Thymus (tissue), 11 donors: ENCODE data around the gene HELT. TPM values are rescaled to one million over a fixed set of nuclear protein-coding genes. Genes with fewer than 3 reads are reported as not detected.
"Not testable (repeated sequence)": the region's sequence is repeated elsewhere in the genome, so short reads cannot be mapped to it uniquely, and the experiment has no call there.

ENCODE experiments used
- DNase-seq, 9 donors: peaks; one replicate each; pipeline ENCODE4 v3.0.0-alpha.2; 2013; ENCODE audit warnings: low spot score in 9 of 9, low read depth in 6 of 9, missing footprints in 1 of 9
- H3K27ac ChIP-seq, 2 donors: one replicate each; pipeline ENCODE4 v1.5.1; 2013; ENCODE audit warnings: control low read depth in 1 of 2, low read depth in 1 of 2, low read length in 1 of 2, mild to moderate bottlenecking in 1 of 2, moderate library complexity in 1 of 2
- H3K27me3 ChIP-seq, 2 donors: one replicate each; pipeline ENCODE4 v1.5.1; 2013; ENCODE audit warnings: low read length in 1 of 2; ENCODE audit not compliant: control insufficient read depth in 2 of 2, insufficient read depth in 1 of 2
- H3K36me3 ChIP-seq, 2 donors: one replicate each; pipeline ENCODE4 v1.5.1; 2013; ENCODE audit warnings: low read length in 1 of 2, mild to moderate bottlenecking in 1 of 2, moderate library complexity in 1 of 2; ENCODE audit not compliant: control insufficient read depth in 2 of 2, insufficient read depth in 2 of 2
- H3K4me1 ChIP-seq, 2 donors: one replicate each; pipeline ENCODE4 v1.5.1; 2013; ENCODE audit warnings: low read length in 2 of 2; ENCODE audit not compliant: control insufficient read depth in 2 of 2, insufficient read depth in 2 of 2
- H3K4me3 ChIP-seq, 2 donors: one replicate each; pipeline ENCODE4 v1.5.1; 2013; ENCODE audit warnings: low read length in 2 of 2, control low read depth in 1 of 2, mild to moderate bottlenecking in 1 of 2
- H3K9me3 ChIP-seq, 2 donors: one replicate each; pipeline ENCODE4 v1.5.1; 2013; ENCODE audit warnings: low read length in 1 of 2, mild to moderate bottlenecking in 1 of 2; ENCODE audit not compliant: control insufficient read depth in 2 of 2, insufficient read depth in 1 of 2
- WGBS: extraction: QIAGEN DNeasy Blood & Tissue Kit; methylation state at CpG from one replicate; pipeline ENCODE4 v1.1.7; 2013; 5-methylcytosine and 5-hydroxymethylcytosine counted together
- polyA plus RNA-seq: library from polyadenylated mRNA; stranded (reverse); fragments of 200-250 nt; gene quantifications from one replicate; pipeline ENCODE4 v1.2.3, GENCODE V29; 2013
- total RNA-seq: library from RNA; stranded (reverse); fragments of 120-200 nt; gene quantifications from one replicate; pipeline ENCODE4 v1.2.4, GENCODE V29; 2013
- donor health status: healthy.

The HELT gene
- total and polyA plus RNA-seq, 2 donors: 0.07 TPM; not detected in 1

DNA sequence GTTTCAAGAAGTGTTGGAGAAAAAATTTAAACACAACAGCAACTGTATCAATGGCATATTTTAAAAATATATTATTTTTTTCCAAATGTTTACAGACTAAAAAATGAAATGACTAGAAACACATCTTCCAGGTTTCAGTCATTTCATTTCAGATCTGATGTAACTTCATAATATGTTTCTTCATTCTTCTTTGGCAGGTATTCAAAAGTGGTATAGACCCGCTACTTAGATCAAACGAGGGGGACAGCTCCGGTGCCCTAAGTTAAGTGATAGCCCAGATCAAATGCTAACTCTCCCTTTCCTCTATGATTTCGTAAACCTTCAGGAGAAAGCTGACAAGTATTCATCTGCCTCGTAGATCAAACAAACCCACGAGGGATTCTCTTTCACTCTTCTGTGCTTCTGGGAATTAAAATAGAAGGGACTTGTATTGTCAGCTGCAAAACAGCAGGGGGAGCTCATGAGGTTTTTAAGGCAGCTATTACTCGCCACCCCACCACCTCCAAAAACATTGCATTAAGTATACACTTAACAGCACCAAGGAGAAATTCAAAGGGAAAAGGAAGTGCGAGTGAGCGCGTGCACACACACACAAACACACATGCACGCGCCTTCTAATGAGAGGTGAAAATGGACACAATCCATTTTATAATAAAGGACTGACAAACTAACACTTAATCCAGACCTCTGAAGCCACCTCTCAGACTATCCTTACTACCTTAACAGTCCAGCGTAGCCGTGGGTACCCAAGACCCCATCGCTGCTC, 21.4 kb downstream of the HELT start:
- H3K36me3 ChIP-seq: no peaks in the 10 kb centered on the region
- H3K4me1 ChIP-seq: no peaks in the 10 kb centered on the region
- peak; percentile 21 to 59 (median 28) for DNase-seq
- no peaks in the 10 kb centered on the region for H3K27me3 ChIP-seq
- WGBS: 16% methylated on average over 15 of the region's 15 CpGs
- no peak overlapping the region for H3K27ac ChIP-seq
- H3K9me3 ChIP-seq: no peaks in the 10 kb centered on the region
- no peak overlapping the region for H3K4me3 ChIP-seq

GRCh38 chr4:185040523-185040922, 22.2 kb downstream of the HELT start:
- Histone ChIP-seq H3K36me3 (no peaks in the 10 kb centered on the region), H3K9me3 (no peaks in the 10 kb centered on the region), H3K27me3 (no peaks in the 10 kb centered on the region), H3K27ac (no peak overlapping the region), H3K4me1 (no peaks in the 10 kb centered on the region), H3K4me3 (no peak overlapping the region)
- DNase-seq: no peak
- WGBS: 90% methylated on average over 5 of the region's 5 CpGs

- not testable (repeated sequence) for DNase-seq, H3K27me3 ChIP-seq, H3K36me3 ChIP-seq, H3K27ac ChIP-seq, H3K4me3 ChIP-seq, H3K9me3 ChIP-seq, H3K4me1 ChIP-seq
- WGBS: 71% methylated on average over 6 of the region's 6 CpGs
Measured at GRCh38 chr4:185050286-185050685, 32.0 kb downstream of the HELT start.

DNA sequence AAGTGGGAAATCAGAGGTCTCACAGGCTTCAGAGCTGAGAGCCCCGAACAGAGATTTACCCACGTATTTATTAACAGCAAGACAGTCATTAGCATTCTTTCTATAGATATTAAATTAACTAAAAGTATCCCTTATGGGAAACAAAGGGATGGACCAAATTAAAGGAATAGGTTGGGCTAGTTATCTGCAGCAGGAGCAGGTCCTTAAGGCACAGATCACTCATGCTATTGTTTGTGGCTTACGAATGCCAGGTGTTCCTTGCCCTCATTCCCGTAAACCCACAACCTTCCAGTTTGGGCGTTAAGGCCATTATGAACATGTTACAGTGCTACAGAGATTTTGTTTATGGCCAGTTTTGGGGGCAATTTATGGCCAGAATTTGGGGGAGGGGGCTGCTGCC, 33.0 kb downstream of the HELT start:
- not testable (repeated sequence) for H3K4me3 ChIP-seq, H3K27me3 ChIP-seq, H3K27ac ChIP-seq, H3K9me3 ChIP-seq, H3K4me1 ChIP-seq, DNase-seq, H3K36me3 ChIP-seq
- whole genome bisulfite sequencing: 96% methylated on average over 5 of the region's 5 CpGs

GRCh38 chr4:185053746-185054145, 35.5 kb downstream of the HELT start:
- Histone ChIP-seq H3K27me3 (peaks cover 3 to 6% of the 10 kb centered on the region in 2 donors), H3K27ac (no peak overlapping the region), H3K36me3 (no peaks in the 10 kb centered on the region), H3K4me1 (no peaks in the 10 kb centered on the region), H3K4me3 (no peak overlapping the region), H3K9me3 (peaks cover 0 to 4% of the 10 kb centered on the region in 2 donors)
- WGBS: 97% methylated on average over 14 of the region's 14 CpGs
- DNase-seq: no peak

DNA sequence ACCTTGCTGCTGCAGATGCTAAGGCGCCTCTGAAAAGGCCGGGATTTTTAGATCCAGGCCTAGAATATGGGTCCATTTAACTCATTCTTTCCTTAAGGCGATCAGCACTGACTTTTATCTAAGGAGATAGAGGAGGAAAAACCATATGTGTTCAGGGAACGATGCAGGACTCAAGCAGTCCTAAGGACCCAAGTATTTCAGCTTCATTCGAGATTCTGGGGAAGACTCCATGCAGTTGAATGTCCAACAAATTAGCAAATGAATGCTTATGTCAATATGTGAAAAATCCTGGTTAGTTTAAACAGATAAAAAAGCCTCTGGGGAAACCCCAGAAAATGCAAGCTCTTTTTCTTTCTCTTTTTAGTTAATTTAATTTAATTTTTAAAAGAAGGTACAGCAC, 36.0 kb downstream of the HELT start:
- Histone ChIP-seq H3K9me3 (peaks cover 0 to 4% of the 10 kb centered on the region in 2 donors), H3K4me3 (no peak overlapping the region), H3K27me3 (peaks cover 3 to 6% of the 10 kb centered on the region in 2 donors), H3K27ac (no peak overlapping the region), H3K36me3 (no peaks in the 10 kb centered on the region), H3K4me1 (no peaks in the 10 kb centered on the region)
- no peak for DNase-seq
- WGBS: 95% methylated on average over 5 of the region's 5 CpGs

DNA sequence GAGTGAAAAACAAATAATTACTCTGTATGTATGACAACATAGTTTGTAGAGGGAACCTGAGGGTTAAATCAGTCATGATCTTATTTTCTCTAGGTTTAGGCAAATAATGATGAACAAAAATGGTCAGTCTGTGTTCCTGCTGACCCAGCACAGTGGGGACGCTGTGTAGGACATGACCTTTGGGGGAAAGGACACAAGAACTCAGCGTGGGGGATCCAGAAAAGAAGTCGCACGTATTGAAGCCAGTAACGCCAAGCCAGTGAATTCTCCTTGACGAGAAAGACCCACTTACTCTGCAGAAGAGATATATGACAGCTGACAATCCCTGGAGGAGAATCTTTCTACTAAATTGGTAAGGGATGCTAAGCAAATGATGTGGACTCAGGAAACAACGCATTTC, 36.6 kb downstream of the HELT start:
- WGBS: 87% methylated on average over 7 of the region's 7 CpGs
- DNase-seq: no peak
- Histone ChIP-seq H3K4me3 (no peak overlapping the region), H3K27me3 (peaks cover 3 to 6% of the 10 kb centered on the region in 2 donors), H3K9me3 (peaks cover 0 to 4% of the 10 kb centered on the region in 2 donors), H3K27ac (no peak overlapping the region), H3K36me3 (no peaks in the 10 kb centered on the region), H3K4me1 (no peaks in the 10 kb centered on the region)

DNA sequence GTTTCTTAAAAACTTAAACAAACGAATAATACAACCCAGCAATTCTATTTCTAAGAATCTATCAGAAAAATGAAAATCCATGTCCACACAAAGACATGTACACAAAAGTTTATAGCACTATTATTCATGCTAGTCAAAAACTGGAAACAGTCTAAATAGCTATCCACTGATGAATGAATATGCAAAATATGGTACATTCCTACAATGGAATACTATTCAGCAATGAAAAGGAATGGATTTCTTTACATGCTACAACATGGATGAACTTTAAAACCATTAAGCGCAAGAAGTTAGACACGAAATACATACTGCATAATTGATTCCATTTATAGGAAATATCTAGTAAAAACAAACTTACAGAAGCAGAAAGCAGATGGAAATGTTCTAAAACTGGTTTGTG, 43.3 kb downstream of the HELT start:
- H3K4me1 ChIP-seq: no peaks in the 10 kb centered on the region
- WGBS: 83% methylated on average over 3 of the region's 3 CpGs
- H3K27ac ChIP-seq: no peak overlapping the region
- peaks cover 0 to 3% of the 10 kb centered on the region in 2 donors for H3K9me3 ChIP-seq
- peaks cover 3 to 7% of the 10 kb centered on the region in 2 donors for H3K27me3 ChIP-seq
- no peaks in the 10 kb centered on the region for H3K36me3 ChIP-seq
- H3K4me3 ChIP-seq: no peak overlapping the region
- DNase-seq: no peak

- no peak for DNase-seq
- Histone ChIP-seq H3K4me1 (no peaks in the 10 kb centered on the region), H3K9me3 (peaks cover 0 to 3% of the 10 kb centered on the region in 2 donors), H3K4me3 (no peak overlapping the region), H3K36me3 (no peaks in the 10 kb centered on the region), H3K27me3 (peaks cover 3 to 7% of the 10 kb centered on the region in 2 donors), H3K27ac (no peak overlapping the region)
- 92% methylated on average over 12 of the region's 12 CpGs for WGBS
Measured at GRCh38 chr4:185062606-185063005, 44.3 kb downstream of the HELT start.
